Glutamatergic neuron (in vitro differentiated cells): ENCODE measurements around the gene KNSTRN. TPM values are rescaled to one million over a fixed set of nuclear protein-coding genes. Genes with fewer than 3 reads are reported as not detected.

ENCODE experiments used
- DNase-seq: peaks from one replicate; pipeline ENCODE4 v3.0.0; 2022
- H3K27ac Mint-ChIP-seq: one replicate; pipeline ENCODE4 v1.8.0; 2020; ENCODE audit warnings: mild to moderate bottlenecking, mixed read lengths, inconsistent platforms; ENCODE audit not compliant: unreplicated experiment
- H3K27me3 Mint-ChIP-seq: one replicate; pipeline ENCODE4 v1.8.0; 2020; ENCODE audit warnings: mild to moderate bottlenecking, moderate library complexity, mixed read lengths, inconsistent platforms; ENCODE audit not compliant: unreplicated experiment
- H3K36me3 Mint-ChIP-seq: one replicate; pipeline ENCODE4 v1.8.0; 2020; ENCODE audit warnings: mild to moderate bottlenecking, mixed read lengths, inconsistent platforms; ENCODE audit not compliant: unreplicated experiment
- H3K4me1 Mint-ChIP-seq: one replicate; pipeline ENCODE4 v1.8.0; 2020; ENCODE audit warnings: mild to moderate bottlenecking, low read depth, mixed read lengths, inconsistent platforms; ENCODE audit not compliant: unreplicated experiment
- H3K4me3 Mint-ChIP-seq: one replicate; pipeline ENCODE4 v1.8.0; 2020; ENCODE audit warnings: mild to moderate bottlenecking, mixed read lengths, inconsistent platforms; ENCODE audit not compliant: unreplicated experiment
- H3K9me3 Mint-ChIP-seq: one replicate; pipeline ENCODE4 v1.8.0; 2020; ENCODE audit warnings: mild to moderate bottlenecking, moderate library complexity, mixed read lengths, inconsistent platforms; ENCODE audit not compliant: unreplicated experiment
- total RNA-seq: library from RNA; stranded (reverse); fragmentation: NEBNext Ultra II Directional; extraction: Animal tissue kit (Norgen Biotek cat#: 25700); gene quantifications from one replicate; pipeline ENCODE4 v1.2.1, GENCODE V29; 2021; ENCODE audit not compliant: unreplicated experiment
- TF ChIP-seq, protein P1 (sequence below): fragments of 200-600 bp; sonication (generic); IDR thresholded peaks from one replicate; pipeline ENCODE4 v1.5.0; 2021; ENCODE audit not compliant: partially characterized antibody, unreplicated experiment

The KNSTRN gene
- total RNA-seq, 1 donor from 2014 or later: 62.9 TPM

DNA sequence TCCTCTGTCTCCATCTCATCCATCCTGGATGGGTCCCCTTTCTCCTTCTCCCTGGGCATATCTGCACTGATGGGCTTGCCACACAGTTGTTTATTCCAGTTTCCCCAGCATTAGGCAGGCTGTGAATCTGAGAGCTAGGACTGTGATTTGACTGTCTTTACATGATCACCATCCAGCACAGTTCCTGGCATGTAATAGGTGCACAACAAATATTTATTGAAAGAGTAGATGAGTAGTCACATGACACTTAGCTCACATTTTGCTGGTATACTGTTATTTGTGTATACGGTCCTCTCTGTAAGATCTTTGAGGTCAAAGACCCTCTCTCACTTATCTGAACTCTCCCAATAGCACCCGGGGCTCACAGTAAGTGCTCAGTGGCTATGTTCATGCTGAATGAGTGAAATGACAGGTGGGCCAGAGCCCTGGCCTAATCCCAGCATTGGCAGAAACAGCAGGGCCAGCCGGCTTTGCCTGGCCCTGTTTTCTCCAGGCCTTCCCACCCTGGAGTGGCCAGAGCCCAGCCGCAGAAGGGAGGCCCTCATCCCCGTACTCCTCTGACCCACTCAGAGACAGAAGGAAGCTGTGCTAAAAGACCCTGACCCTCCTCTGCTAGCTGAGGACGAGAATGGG is 42.1 kb downstream of the KNSTRN start:
- no peak overlapping the region for H3K27ac Mint-ChIP-seq
- peaks cover 3% of the 10 kb centered on the region for H3K27me3 Mint-ChIP-seq
- H3K36me3 Mint-ChIP-seq: no peaks in the 10 kb centered on the region
- DNase-seq: no peak
- TF ChIP-seq, protein P1, sequence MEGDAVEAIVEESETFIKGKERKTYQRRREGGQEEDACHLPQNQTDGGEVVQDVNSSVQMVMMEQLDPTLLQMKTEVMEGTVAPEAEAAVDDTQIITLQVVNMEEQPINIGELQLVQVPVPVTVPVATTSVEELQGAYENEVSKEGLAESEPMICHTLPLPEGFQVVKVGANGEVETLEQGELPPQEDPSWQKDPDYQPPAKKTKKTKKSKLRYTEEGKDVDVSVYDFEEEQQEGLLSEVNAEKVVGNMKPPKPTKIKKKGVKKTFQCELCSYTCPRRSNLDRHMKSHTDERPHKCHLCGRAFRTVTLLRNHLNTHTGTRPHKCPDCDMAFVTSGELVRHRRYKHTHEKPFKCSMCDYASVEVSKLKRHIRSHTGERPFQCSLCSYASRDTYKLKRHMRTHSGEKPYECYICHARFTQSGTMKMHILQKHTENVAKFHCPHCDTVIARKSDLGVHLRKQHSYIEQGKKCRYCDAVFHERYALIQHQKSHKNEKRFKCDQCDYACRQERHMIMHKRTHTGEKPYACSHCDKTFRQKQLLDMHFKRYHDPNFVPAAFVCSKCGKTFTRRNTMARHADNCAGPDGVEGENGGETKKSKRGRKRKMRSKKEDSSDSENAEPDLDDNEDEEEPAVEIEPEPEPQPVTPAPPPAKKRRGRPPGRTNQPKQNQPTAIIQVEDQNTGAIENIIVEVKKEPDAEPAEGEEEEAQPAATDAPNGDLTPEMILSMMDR: no peak
- no peak overlapping the region for H3K4me3 Mint-ChIP-seq
- H3K4me1 Mint-ChIP-seq: peaks cover 9% of the 10 kb centered on the region
- H3K9me3 Mint-ChIP-seq: peaks cover 1% of the 10 kb centered on the region

DNA sequence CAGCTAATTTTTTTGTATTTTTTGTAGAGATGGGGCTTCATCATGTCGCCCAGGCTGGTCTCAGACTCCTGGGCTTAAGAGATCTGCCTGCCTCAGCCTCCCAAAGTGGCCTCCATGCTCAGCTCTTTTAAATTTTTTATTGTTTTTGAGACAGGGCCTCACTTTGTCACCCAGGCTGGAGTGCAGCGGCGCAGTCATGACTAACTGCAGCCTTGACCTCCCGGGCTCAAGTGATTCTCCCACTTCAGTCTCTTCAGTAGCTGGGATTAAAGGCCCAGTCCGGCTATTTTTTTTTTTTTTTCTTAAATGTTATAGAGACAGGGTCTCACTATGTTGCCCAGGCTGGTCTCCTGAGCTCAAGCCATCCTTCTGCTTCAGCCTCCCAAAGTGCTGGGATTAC is 43.2 kb downstream of the KNSTRN start:
- Mint-ChIP-seq H3K36me3 (no peaks in the 10 kb centered on the region), H3K9me3 (peaks cover 4% of the 10 kb centered on the region), H3K4me1 (peaks cover 12% of the 10 kb centered on the region), H3K4me3 (no peak overlapping the region), H3K27ac (no peak overlapping the region), H3K27me3 (peaks cover 5% of the 10 kb centered on the region)
- TF ChIP-seq, protein P1: no peak
- no peak for DNase-seq

DNA sequence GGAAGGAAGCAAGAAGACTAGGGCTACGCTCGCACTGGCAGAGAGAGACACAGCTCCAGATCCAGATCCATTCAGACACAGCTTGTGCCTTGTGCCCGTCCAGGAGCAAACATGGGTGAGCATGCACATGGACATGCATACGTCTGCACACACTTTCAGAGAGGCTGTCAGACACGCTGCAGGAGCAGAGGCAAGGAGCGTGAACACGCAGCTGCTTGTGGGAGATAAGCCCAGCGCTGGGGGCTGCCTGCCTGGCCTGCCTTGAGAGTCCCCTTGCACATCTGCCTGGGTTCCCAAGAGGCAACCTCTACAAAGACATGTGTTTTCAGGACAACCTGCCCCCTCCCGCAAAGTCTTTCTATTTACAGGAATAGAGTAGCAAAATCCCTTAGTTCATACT is 44.7 kb downstream of the KNSTRN start:
- H3K9me3 Mint-ChIP-seq: peaks cover 4% of the 10 kb centered on the region
- no peak overlapping the region for H3K27ac Mint-ChIP-seq

DNA sequence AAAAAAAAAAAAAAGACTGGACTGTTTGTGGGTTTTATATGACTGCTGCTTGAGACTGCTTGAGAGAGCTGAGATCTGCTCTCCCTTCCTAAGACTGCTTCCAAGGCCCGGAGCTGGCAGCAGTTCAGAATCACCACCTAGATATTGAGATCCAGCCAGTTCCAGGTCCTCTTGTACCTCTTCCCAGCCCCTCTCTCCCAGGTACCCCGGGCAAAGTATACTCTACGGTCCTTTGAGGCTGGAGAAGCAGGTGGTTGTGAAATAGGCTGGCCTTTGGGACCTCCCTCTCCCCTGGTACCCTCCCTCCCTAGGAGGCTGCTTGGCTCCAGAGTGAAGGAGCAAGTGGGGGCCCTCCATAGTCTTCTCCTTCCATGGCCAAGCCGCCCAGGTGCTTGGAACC is 45.7 kb downstream of the KNSTRN start:
- Mint-ChIP-seq H3K9me3 (peaks cover 4% of the 10 kb centered on the region), H3K4me3 (no peak overlapping the region), H3K36me3 (no peaks in the 10 kb centered on the region), H3K27ac (no peak overlapping the region), H3K27me3 (peaks cover 5% of the 10 kb centered on the region), H3K4me1 (peaks cover 8% of the 10 kb centered on the region)
- no peak for DNase-seq
- TF ChIP-seq, protein P1: no peak

More for the DNA sequence above, 44.7 kb downstream of the KNSTRN start:
- no peak for DNase-seq
- Mint-ChIP-seq H3K27me3 (peaks cover 5% of the 10 kb centered on the region), H3K36me3 (no peaks in the 10 kb centered on the region), H3K4me1 (peaks cover 8% of the 10 kb centered on the region), H3K4me3 (no peak overlapping the region)
- TF ChIP-seq, protein P1: no peak

DNA sequence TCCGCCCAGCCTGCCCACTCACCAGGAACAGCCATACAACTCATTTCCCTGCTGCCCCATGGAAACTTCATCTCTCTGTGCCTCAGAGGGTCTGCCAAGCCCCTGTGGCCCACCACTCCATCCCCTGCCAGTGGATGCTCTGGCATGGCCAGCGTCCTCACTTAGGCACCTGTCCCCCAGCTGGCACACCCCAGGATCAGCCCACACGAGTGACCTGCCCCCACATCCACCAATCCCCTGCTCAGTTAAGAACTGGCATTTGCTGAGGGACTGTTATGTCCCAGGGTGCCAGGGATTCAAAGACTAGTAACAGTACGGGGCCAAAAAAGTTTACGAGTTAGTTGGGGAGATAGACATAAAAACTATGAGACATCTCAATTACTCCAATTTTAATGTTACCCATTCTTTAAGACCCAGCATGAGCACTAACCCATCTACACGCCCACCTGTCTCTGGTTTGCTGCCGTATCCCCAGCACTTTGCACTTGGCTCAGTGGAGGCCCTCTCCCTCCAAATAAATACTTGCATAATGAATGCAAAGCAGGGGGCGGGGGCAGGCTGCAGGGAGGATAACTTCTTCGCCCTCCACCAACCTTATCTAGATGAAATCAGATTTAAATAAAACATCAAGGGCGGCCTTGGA is 46.7 kb downstream of the KNSTRN start:
- H3K27me3 Mint-ChIP-seq: peaks cover 5% of the 10 kb centered on the region

More for the DNA sequence above, 46.7 kb downstream of the KNSTRN start:
- Mint-ChIP-seq H3K4me1 (peaks cover 8% of the 10 kb centered on the region), H3K4me3 (no peak overlapping the region), H3K9me3 (peaks cover 4% of the 10 kb centered on the region), H3K36me3 (no peaks in the 10 kb centered on the region), H3K27ac (no peak overlapping the region)
- no peak for DNase-seq
- TF ChIP-seq, protein P1: no peak
